ENCODE data around the gene E4F1.

Gene E4F1

DNA sequence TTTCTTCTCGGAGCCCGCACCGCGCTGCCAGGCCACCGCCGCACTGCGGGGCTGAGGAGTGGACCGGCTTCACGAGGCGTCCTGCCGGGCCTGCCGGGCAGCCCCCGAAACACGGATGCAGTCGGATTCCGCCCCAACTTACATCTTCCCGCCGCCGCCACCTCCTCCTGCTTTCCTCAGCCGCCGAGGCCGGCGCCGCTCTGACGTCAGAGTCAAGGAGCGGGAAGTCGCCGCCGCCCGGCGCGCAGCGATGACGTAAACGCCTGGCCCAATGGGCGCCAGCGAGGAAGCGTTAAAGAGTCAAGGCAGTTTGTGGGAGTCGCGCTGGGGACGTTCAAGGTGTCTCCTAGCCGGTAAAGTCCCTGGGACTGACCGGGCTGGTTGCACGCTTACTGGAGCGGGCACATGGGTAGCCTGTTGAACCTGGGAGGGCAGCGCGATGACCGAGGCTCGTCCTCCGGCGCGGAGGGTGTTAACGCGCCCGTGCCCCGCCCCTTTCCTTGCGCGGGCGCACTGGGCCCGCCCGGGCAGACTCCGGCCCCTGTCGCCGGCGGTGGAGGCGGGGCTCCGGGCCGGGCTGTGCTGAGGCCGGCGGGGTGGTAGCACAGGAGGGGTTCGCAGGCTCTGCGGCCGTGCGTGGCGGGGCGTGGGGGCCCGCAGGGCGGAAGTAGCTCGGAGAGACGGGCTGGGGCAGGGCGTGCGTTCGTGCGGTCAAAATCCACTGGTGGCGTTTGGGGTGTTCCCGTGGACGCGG lies 44.7 kb downstream of the E4F1 start, which contains the start of gene RNPS1:
Gene RNPS1 (minus strand): TSS at position 214 of the 754 bp plus-strand sequence. CDS start 3,483 bp downstream, outside the sequence.
- peak; percentile 100 for DNase-seq (ENCODE audit: extremely low spot score)
- ChIA-PET POLR2A (interaction anchor here (0.7 to 0.8 kb wide), 2 partner anchors 8 to 113 kb away, joined by 3 to 4 read pairs; partner anchors contain the start of gene TRAF7), CTCF (interaction anchor here (1.0 to 1.3 kb wide), 2 partner anchors 17 to 233 kb away, joined by 3 to 7 read pairs; partner anchors contain the start of gene ECI1)
- TF ChIP-seq, protein P1, sequence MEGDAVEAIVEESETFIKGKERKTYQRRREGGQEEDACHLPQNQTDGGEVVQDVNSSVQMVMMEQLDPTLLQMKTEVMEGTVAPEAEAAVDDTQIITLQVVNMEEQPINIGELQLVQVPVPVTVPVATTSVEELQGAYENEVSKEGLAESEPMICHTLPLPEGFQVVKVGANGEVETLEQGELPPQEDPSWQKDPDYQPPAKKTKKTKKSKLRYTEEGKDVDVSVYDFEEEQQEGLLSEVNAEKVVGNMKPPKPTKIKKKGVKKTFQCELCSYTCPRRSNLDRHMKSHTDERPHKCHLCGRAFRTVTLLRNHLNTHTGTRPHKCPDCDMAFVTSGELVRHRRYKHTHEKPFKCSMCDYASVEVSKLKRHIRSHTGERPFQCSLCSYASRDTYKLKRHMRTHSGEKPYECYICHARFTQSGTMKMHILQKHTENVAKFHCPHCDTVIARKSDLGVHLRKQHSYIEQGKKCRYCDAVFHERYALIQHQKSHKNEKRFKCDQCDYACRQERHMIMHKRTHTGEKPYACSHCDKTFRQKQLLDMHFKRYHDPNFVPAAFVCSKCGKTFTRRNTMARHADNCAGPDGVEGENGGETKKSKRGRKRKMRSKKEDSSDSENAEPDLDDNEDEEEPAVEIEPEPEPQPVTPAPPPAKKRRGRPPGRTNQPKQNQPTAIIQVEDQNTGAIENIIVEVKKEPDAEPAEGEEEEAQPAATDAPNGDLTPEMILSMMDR (IDR thresholded peaks at IDR 0.05; ENCODE audit: control extremely low read depth, extremely low read depth, low read depth, missing control alignments) = no peak

DNA sequence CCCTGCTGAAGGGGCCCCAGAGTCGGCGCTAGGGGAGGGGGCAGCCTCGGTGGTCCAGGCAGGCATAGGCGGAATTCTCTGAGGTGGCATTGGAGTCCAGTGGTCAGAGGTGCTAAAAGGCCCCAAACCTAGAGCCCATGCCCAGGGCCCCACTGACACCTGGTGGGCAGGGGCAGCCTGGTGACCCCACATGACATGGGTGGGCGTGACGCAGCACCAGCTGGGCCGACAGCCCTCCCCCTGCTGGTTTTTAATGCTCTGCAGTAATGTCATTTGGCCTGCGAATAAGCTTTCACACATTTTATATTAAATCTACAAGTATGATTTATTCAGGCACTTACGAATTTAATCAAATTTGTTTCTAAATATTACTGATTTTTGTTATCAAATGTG lies 46.7 kb downstream of the E4F1 start:
- no peak for DNase-seq (ENCODE audit: extremely low spot score)
- ChIA-PET POLR2A (interaction anchor here (2.1 kb wide), 1 partner anchor 115 kb away, joined by 6 read pairs; the partner anchor contains the start of gene TRAF7), CTCF (interaction anchor here (0.8 to 3.6 kb wide), 4 partner anchors 18 to 231 kb away, joined by 3 to 11 read pairs (median 8); partner anchors contain the start of genes ABCA3 and ECI1)
- TF ChIP-seq, protein P1 (IDR thresholded peaks at IDR 0.05; ENCODE audit: control extremely low read depth, extremely low read depth, low read depth, missing control alignments) = no peak

DNA sequence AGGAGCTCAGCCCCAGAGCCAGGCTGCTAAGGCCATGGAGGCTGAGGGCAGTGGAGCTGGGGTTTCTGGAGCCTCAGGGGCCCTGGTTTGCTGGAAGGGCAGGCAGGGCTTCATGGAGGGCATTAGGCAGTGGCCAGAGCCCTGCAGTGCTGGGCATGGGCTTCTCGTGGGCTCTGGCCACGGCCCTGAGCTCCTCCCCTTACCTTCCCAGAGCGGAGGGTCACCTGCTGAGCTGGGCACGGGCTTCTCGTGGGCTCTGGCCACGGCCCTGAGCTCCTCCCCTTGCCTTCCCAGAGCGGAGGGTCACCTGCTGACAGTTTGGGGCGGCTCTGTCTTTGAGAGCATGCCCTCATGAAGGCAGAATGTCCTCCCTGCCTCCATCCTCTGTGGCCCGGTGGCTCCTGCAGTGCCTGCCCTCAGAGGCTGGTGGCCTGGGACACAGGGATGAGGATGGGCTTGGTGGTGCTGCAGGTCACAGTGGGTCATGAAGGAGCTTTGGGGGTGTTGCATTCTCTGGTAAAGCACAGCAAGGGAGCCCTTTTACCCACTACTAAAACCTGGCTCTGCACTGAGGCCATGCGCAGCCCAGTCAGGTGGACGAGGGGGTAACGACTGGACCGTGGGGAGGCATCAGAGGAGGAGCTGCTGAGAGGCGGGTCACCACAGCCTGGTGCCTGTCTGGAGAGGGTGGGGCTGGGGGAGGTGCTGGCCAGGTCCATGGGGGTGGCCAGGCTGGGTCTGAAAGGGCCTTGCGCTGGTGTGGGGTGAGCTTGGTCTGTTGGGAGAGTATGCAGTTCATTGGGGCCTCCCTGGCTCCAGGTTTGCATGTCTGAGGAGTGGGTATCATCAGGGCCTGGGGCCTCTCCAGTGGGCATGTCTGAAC lies 47.4 kb downstream of the E4F1 start:
- no peak for DNase-seq (ENCODE audit: extremely low spot score)
- TF ChIP-seq, protein P1 (IDR thresholded peaks at IDR 0.05; ENCODE audit: control extremely low read depth, extremely low read depth, low read depth, missing control alignments) = no peak
- CTCF ChIA-PET = interaction anchor here (0.8 to 3.6 kb wide), 7 partner anchors 12 to 230 kb away, joined by 3 to 11 read pairs (median 4); partner anchors contain the start of genes ABCA3 and ECI1
- POLR2A ChIA-PET = interaction anchor here (2.1 kb wide), 1 partner anchor 115 kb away, joined by 6 read pairs; the partner anchor contains the start of gene TRAF7

DNA sequence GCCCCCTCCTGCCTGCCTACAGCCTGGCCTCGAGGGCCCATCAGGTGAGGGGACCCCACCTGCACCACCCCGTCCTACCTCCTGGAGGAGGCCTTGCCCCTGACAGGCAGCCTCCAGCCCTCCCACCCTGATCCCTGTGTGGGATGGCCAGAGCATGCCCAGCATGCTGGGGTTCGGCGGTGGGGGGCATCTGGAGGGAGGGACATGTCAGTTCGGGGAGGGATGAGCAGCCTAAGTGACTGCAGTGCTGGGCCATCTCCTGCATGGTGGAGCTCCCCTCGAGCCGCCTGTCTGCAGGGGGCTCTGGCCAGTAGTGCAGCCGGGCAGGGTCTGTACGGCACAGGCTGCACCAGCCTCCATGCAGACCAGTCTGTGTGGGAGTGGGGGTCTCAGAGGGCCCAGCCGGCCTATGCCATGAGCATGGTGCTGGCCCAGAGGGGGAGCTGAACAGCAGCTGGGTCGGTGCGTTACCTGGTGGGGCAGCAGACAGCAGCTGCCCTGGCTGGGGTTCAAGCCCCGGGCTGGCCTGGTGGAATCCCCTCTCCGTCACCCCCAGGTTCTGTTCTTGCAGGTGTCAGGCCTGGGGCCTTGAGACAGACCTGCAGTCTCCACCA lies 48.6 kb downstream of the E4F1 start:
- TF ChIP-seq, protein P1 (IDR thresholded peaks at IDR 0.05; ENCODE audit: control extremely low read depth, extremely low read depth, low read depth, missing control alignments) = no peak
- POLR2A ChIA-PET = no interaction called here
- CTCF ChIA-PET = interaction anchor here (0.9 to 3.6 kb wide), 5 partner anchors 13 to 214 kb away, joined by 3 to 11 read pairs (median 4); partner anchors contain the start of genes ABCA3 and ECI1
- no peak for DNase-seq (ENCODE audit: extremely low spot score)

DNA sequence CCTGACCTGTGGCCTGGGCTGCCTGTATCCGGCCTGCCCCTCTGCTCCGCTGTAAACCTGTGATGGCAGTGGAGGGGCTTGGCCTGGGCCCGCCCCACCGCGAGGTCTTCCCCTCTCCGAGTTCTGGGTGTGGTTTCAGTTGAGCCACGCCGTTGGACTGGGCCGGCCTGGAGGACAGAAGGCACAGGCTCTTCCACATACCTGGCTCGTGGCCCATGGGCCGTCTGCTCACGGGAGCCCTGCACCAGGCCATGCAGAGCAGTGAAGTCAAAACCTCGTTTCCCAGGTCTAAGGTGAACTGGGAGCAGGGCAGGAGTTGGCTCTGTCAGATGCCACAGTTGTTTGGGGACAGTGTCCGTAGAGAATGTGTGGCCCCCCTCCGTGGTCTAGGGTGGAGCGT lies 50.1 kb downstream of the E4F1 start:
- ChIA-PET POLR2A (no interaction called here), CTCF (no interaction called here)
- no peak for DNase-seq (ENCODE audit: extremely low spot score)
- TF ChIP-seq, protein P1 (IDR thresholded peaks at IDR 0.05; ENCODE audit: control extremely low read depth, extremely low read depth, low read depth, missing control alignments) = no peak

DNA sequence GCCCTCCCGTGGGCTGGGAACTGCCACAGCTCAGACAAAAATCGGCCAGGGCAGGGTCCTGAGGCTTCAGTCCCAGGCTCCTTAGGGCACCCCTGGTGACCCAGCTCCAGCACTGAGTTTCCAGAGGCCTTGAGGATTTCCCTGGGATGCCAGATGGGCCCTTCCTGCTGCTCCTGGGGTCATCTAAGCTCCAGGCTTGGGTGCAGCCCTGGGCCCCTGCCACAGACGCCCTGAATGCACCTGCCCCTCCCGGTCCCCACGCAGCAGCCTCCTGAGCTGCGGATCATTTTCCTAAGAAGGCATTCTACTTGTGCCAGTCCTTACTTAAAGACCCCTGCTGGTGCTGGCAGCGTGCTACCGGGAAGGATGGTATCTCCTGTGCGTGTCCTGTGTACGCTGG lies 50.5 kb downstream of the E4F1 start:
- CTCF ChIA-PET = no interaction called here

More for the DNA sequence above, 50.5 kb downstream of the E4F1 start:
- no peak for DNase-seq (ENCODE audit: extremely low spot score)
- TF ChIP-seq, protein P1 (IDR thresholded peaks at IDR 0.05; ENCODE audit: control extremely low read depth, extremely low read depth, low read depth, missing control alignments) = no peak
- POLR2A ChIA-PET = no interaction called here
